CD4-positive, alpha-beta T cell (primary cell): ENCODE data around the gene VSTM2L. TPM values are rescaled to one million over a fixed set of nuclear protein-coding genes. Genes with fewer than 3 reads are reported as not detected.

Source experiments
- ATAC-seq: fragments of 200-7000 bp; cut with Tn5 transposase; one replicate; pipeline ENCODE4 v1.10.0; 2022; ENCODE audit warnings: mild to moderate bottlenecking; ENCODE audit not compliant: poor library complexity
- CTCF ChIA-PET: fragments of 350-600 bp; sonication (Branson Sonifier 250); formaldehyde crosslinking; loops from one replicate; lab custom pipeline; 2021; ENCODE audit warnings: antibody characterized with exemption, inconsistent platforms; lab: Charles Lee
- POLR2A ChIA-PET: fragments of 350-600 bp; sonication (Branson Sonifier 250); formaldehyde crosslinking; loops from one replicate; lab custom pipeline; 2021; ENCODE audit warnings: antibody characterized with exemption, inconsistent platforms; lab: Charles Lee
- DNase-seq, 14 experiments: peaks; one replicate each; pipeline ENCODE4 v3.0.0-alpha.2; 2013 to 2020; ENCODE audit warnings: mixed read lengths in 2 of 14
- H3K27ac ChIP-seq, 2 donors: one replicate each; pipeline versions ENCODE4 v1.5.1 to v1.7.0; 2013; ENCODE audit warnings: low read length in 2 of 2, low read depth in 1 of 2, mild to moderate bottlenecking in 1 of 2
- H3K27me3 ChIP-seq, 2 experiments: 1 replicate in 1 of 2; 2 replicates in 1 of 2; pipeline versions ENCODE4 v1.6.1 to v1.7.0; 2013; ENCODE audit warnings: low read length in 2 of 2, control low read depth in 1 of 2, mild to moderate bottlenecking in 1 of 2, moderate library complexity in 1 of 2; ENCODE audit not compliant: insufficient read depth in 2 of 2, control insufficient read depth in 1 of 2
- H3K36me3 ChIP-seq: one replicate; pipeline ENCODE4 v1.6.1; 2013; ENCODE audit warnings: low read length, control low read depth; ENCODE audit not compliant: insufficient read depth
- H3K4me1 ChIP-seq: one replicate; pipeline ENCODE4 v1.6.1; 2013; ENCODE audit warnings: low read length, control low read depth; ENCODE audit not compliant: insufficient read depth
- H3K4me3 ChIP-seq: one replicate; pipeline ENCODE4 v1.5.1; 2013; ENCODE audit warnings: mild to moderate bottlenecking, low read length, moderate library complexity
- H3K9me3 ChIP-seq, 2 experiments: 1 replicate in 1 of 2; 2 replicates in 1 of 2; pipeline versions ENCODE4 v1.6.1 to v1.7.0; 2013; ENCODE audit warnings: low read length in 2 of 2, mild to moderate bottlenecking in 2 of 2, control low read depth in 1 of 2, moderate library complexity in 1 of 2; ENCODE audit not compliant: control insufficient read depth in 1 of 2, insufficient read depth in 1 of 2
- H3K27ac Mint-ChIP-seq: one replicate; pipeline ENCODE4 v1.8.0; 2020; ENCODE audit warnings: mixed read lengths
- H3K27me3 Mint-ChIP-seq: one replicate; pipeline ENCODE4 v1.8.0; 2021; ENCODE audit warnings: mixed read lengths
- H3K36me3 Mint-ChIP-seq: one replicate; pipeline ENCODE4 v1.8.0; 2021; ENCODE audit warnings: low read depth, mixed read lengths
- H3K4me1 Mint-ChIP-seq: one replicate; pipeline ENCODE4 v1.8.0; 2021; ENCODE audit warnings: low read depth, mixed read lengths
- H3K4me3 Mint-ChIP-seq: one replicate; pipeline ENCODE4 v1.8.0; 2020; ENCODE audit warnings: mild to moderate bottlenecking, mixed read lengths
- H3K9me3 Mint-ChIP-seq: one replicate; pipeline ENCODE4 v1.8.0; 2020; ENCODE audit warnings: mixed read lengths
- CTCF ChIP-seq: fragments of 200-600 bp; IDR thresholded peaks from one replicate; pipeline ENCODE4 v1.8.0; 2022; ENCODE audit warnings: antibody characterized with exemption, mild to moderate bottlenecking
- intact Hi-C, 2 experiments: fragments of 100-400 bp; cut with DNase I in 1 of 2; cut with micrococcal nuclease in 1 of 2; formaldehyde crosslinking; loops; one replicate each; pipeline versions ENCODE4 v1.15.1 to v1.9.0; 2023 to 2025; cut with DNase I, micrococcal nuclease
- total RNA-seq, 174 experiments: library from RNA in 2 of 174; stranded (reverse) in 2 of 174; gene quantifications; one replicate each; pipeline ENCODE4 v1.2.3 and lab custom pipeline; 2021 to 2026

The VSTM2L gene
- total RNA-seq, 2 experiments from 2014 or later = not detected

DNA sequence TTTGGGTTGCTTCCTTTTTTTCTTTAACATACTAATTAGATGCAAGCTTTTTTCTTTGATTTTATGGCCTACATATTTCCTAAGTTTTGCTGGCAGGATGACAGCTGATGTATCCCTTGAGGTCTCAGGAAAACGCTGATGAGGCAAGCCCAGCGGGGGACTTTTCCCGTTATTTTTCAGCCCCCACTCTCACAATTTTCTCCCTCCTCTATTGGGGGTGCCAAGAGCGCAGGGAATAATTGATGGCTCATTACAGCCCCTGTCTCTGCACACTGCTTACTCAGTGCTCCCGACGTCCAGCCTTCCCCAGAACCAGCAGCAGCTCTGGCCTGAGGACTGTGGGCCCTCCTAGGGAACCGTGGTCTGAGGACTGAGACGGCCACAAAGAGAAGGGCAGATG, 38.6 kb upstream of the VSTM2L start:
- intact Hi-C loops = no loop called here
- peaks cover 61% of the 10 kb centered on the region for H3K36me3 ChIP-seq
- H3K4me1 Mint-ChIP-seq = no peaks in the 10 kb centered on the region
- no peaks in the 10 kb centered on the region for H3K4me1 ChIP-seq
- TF ChIP-seq CTCF = no peak
- H3K27me3 Mint-ChIP-seq = no peaks in the 10 kb centered on the region
- no peak overlapping the region for H3K27ac Mint-ChIP-seq
- H3K36me3 Mint-ChIP-seq = peaks cover 74% of the 10 kb centered on the region
- no peaks in the 10 kb centered on the region for H3K9me3 ChIP-seq
- no peak overlapping the region for H3K4me3 ChIP-seq
- H3K9me3 Mint-ChIP-seq = no peaks in the 10 kb centered on the region
- H3K27ac ChIP-seq = no peak overlapping the region
- ATAC-seq (no peak), DNase-seq (no peak)
- POLR2A ChIA-PET = no interaction called here
- no peak overlapping the region for H3K4me3 Mint-ChIP-seq
- H3K27me3 ChIP-seq = no peaks in the 10 kb centered on the region
- CTCF ChIA-PET = no interaction called here

DNA sequence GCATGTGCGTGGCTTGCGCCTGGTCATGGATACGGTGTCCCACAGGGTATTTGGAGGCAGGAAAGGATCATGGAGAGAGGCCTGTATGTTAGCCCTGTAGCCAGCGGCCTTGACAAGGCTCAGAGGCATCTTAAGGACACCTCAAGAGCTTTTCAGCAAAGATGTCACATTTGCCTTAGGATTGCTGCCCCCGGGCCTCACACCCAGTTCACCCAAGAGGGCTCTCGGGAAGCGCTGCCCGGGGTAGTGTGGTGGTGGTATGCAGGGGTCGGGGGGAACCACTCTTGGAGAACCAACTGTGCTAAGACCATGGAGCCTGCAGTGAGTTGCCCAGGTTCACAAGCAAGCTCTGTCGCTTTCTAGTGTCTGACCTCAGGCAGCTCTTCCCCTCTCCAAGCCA, 36.9 kb upstream of the VSTM2L start:
- no peak for TF ChIP-seq CTCF
- no peak for DNase-seq
- no peak for ATAC-seq
- ChIA-PET CTCF (no interaction called here), POLR2A (no interaction called here)
- Mint-ChIP-seq H3K4me3 (no peak overlapping the region), H3K27ac (no peak overlapping the region), H3K4me1 (no peaks in the 10 kb centered on the region), H3K9me3 (no peaks in the 10 kb centered on the region), H3K27me3 (no peaks in the 10 kb centered on the region), H3K36me3 (peaks cover 74% of the 10 kb centered on the region)
- Histone ChIP-seq H3K27ac (no peak overlapping the region), H3K4me1 (no peaks in the 10 kb centered on the region), H3K27me3 (no peaks in the 10 kb centered on the region), H3K4me3 (no peak overlapping the region), H3K36me3 (peaks cover 57% of the 10 kb centered on the region), H3K9me3 (no peaks in the 10 kb centered on the region)
- intact Hi-C loops = no loop called here

DNA sequence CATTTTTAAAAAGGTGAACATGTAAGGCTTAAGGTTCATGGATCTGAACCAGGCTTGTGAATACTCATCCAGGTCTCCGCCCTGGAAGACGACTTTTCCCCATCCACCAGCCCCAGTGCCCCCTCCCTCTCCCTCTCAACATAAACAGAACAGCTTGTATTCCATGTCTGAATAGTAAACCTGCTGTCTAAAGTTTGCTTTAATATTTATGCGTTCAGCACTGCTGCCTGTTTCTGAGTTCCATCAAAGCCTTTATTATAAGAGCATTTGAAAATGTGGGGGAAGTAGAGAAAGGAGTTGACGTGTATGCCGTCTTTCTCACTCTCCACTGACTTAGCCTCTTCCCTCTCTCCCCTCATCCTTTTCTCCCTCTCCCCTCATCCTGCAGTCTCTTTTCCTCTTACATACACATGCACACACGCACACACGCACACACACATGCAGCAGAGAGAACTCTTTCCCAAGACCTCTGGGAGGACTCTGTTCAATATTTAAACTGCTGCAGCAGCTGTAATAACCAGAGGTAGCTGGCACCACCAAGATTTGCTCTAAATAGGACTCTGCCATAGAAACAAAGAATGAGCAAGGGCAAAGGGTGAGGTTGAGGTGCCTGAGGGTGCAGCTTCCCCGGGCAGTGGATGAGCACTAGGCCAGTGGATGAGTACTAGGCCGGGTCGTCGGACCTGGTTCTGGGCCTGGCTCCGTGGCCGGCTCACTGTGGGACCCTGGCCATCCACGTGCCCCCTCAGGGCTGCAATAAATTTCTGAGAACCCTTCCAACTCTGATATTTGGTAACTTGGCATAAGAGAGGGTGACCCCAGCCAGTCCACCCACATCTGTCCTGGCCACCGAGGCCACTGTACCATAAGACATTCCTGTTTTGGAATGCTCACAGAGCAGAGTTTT, 35.4 kb upstream of the VSTM2L start:
- no peak for TF ChIP-seq CTCF
- ATAC-seq = no peak
- CTCF ChIA-PET = no interaction called here

More for the DNA sequence above, 35.4 kb upstream of the VSTM2L start:
- Mint-ChIP-seq H3K27ac (no peak overlapping the region), H3K27me3 (no peaks in the 10 kb centered on the region), H3K4me1 (no peaks in the 10 kb centered on the region), H3K36me3 (peaks cover 71% of the 10 kb centered on the region), H3K4me3 (no peak overlapping the region), H3K9me3 (no peaks in the 10 kb centered on the region)
- intact Hi-C loops = no loop called here
- H3K36me3 ChIP-seq = peaks cover 53% of the 10 kb centered on the region
- H3K4me1 ChIP-seq = no peaks in the 10 kb centered on the region
- no peaks in the 10 kb centered on the region for H3K9me3 ChIP-seq
- H3K4me3 ChIP-seq = no peak overlapping the region
- H3K27ac ChIP-seq = no peak overlapping the region
- no peaks in the 10 kb centered on the region for H3K27me3 ChIP-seq
- POLR2A ChIA-PET = no interaction called here
- DNase-seq = no peak
